Thoracic aorta (tissue), 2 donors: ENCODE results near the gene CENPP. TPM values are rescaled to one million over a fixed set of nuclear protein-coding genes. Genes with fewer than 3 reads are reported as not detected.
A peak's percentile ranks its signal among the peaks of the same experiment; 100 is the strongest.

Experiments
- ATAC-seq: fragments of 150-250 bp; one replicate; pipeline ENCODE4 v1.8.0; 2017; ENCODE audit warnings: low read depth; ENCODE audit not compliant: insufficient number of reproducible peaks, low FRiP score
- DNase-seq: peaks from one replicate; pipeline ENCODE4 v3.0.0-alpha.2; 2020; ENCODE audit warnings: low spot score
- H3K27ac ChIP-seq, 2 donors: fragments of 200-600 bp; sonication (generic); 1 replicate in 1 of 2; 2 replicates in 1 of 2; pipeline ENCODE4 v1.5.1; 2016; ENCODE audit warnings: mild to moderate bottlenecking in 2 of 2, moderate library complexity in 2 of 2
- H3K27me3 ChIP-seq: fragments of 200-600 bp; sonication (generic); replicated peaks from 2 replicates; pipeline ENCODE4 v1.6.0; 2016; ENCODE audit warnings: mild to moderate bottlenecking; ENCODE audit not compliant: insufficient read depth
- H3K36me3 ChIP-seq: fragments of 200-600 bp; sonication (generic); one replicate; pipeline ENCODE4 v1.5.1; 2016
- H3K4me1 ChIP-seq, 2 donors: fragments of 200-600 bp; sonication (generic); 1 replicate in 1 of 2; 2 replicates in 1 of 2; pipeline versions ENCODE4 v1.5.1 to v1.6.0; 2016; ENCODE audit warnings: low read depth in 2 of 2, mild to moderate bottlenecking in 1 of 2; ENCODE audit not compliant: control insufficient read depth in 1 of 2
- H3K4me3 ChIP-seq: fragments of 200-600 bp; sonication (generic); 2 replicates; pipeline ENCODE4 v1.5.1; 2016; ENCODE audit warnings: mild to moderate bottlenecking
- H3K9me3 ChIP-seq: fragments of 200-600 bp; sonication (generic); 2 replicates; pipeline ENCODE4 v1.5.1; 2016
- total RNA-seq, 2 donors: library from RNA; depleted of rRNA; stranded (reverse); fragments of >200 nt; gene quantifications; one replicate each; pipeline versions ENCODE4 v1.1.0 to v1.2.3, GENCODE V29; 2016
- TF ChIP-seq, protein P1 (sequence below): fragments of 200-600 bp; sonication (generic); IDR thresholded peaks from one replicate; pipeline ENCODE4 v1.5.1; 2019; ENCODE audit warnings: antibody characterized with exemption

The CENPP gene
- total RNA-seq, 2 donors from 2014 or later: 3.8 to 13.6 TPM

DNA sequence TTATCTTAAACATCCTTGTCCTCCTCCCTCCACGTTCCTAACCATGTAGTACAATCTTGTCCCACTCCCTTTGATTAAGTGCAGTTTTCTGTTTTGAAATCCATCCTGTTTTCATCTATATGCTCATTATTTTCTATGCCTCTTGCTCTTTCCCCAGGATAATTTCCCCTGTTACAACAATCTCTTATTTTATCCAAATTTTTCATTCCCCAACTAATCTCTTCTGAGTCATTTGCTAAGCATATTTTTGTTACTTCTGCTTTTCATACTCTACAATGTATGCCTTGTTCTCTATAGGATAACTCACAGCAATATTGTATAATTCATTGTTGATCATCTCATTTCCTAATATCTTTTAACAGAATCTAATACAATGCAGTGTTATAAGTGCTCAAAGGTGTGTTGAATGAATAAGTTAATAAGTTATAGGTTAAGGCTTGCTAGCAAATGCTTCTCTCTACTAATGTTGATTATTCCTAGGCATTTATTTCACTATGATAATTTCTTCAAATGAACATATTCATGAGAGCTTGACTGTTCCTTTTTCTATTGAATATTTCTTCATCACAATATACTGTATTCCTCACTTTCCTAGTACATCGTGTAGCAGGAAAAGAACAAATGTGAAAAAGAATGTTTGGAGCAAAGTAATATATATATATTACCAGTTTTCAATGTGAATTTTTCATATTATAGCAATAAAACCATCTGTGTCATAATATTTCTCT, 97.0 kb downstream of the CENPP start:
- Histone ChIP-seq H3K27me3 (no peaks in the 10 kb centered on the region), H3K9me3 (no peaks in the 10 kb centered on the region), H3K36me3 (no peaks in the 10 kb centered on the region), H3K4me3 (peak overlapping the region; percentile 71), H3K27ac (peak overlapping the region in 1 of 2 donors; percentile 37), H3K4me1 (peaks cover 7 to 56% of the 10 kb centered on the region in 2 donors)
- TF ChIP-seq, protein P1, sequence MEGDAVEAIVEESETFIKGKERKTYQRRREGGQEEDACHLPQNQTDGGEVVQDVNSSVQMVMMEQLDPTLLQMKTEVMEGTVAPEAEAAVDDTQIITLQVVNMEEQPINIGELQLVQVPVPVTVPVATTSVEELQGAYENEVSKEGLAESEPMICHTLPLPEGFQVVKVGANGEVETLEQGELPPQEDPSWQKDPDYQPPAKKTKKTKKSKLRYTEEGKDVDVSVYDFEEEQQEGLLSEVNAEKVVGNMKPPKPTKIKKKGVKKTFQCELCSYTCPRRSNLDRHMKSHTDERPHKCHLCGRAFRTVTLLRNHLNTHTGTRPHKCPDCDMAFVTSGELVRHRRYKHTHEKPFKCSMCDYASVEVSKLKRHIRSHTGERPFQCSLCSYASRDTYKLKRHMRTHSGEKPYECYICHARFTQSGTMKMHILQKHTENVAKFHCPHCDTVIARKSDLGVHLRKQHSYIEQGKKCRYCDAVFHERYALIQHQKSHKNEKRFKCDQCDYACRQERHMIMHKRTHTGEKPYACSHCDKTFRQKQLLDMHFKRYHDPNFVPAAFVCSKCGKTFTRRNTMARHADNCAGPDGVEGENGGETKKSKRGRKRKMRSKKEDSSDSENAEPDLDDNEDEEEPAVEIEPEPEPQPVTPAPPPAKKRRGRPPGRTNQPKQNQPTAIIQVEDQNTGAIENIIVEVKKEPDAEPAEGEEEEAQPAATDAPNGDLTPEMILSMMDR: no peak
- ATAC-seq (no peak), DNase-seq (no peak)

- ATAC-seq: no peak
- TF ChIP-seq, protein P1: no peak
Measured at GRCh38 chr9:92423612-92424011, 97.9 kb downstream of the CENPP start.

DNA sequence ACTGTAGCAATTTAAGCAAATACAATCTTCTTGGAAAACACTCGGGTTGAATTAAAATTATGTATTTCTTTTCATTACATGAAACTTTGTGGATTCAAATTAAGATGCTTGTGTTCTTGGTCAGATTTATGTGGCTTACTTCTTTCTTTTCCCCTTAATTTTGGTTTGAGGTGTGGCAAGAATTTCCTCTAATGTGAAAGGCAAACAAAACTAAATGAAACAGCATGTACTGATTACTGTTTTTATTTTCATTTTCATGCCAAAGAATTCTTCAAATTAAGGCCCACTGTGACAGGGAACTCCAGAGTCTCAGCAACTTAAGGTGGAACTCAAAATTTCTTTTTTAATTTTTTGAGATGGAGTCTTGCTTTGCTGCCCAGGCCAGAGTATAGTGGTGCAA, 98.6 kb downstream of the CENPP start, which contains the start of gene OMD:
Gene OMD (minus strand): TSS at position 132 of the 400 bp plus-strand sequence. CDS start 6,913 bp downstream, outside the sequence.
- no peaks in the 10 kb centered on the region for H3K9me3 ChIP-seq
- H3K4me3 ChIP-seq: peak within 1 kb of the TSS; percentile 71
- H3K36me3 ChIP-seq: no peaks in the 10 kb centered on the region
- ATAC-seq: no peak
- no peaks in the 10 kb centered on the region for H3K27me3 ChIP-seq
- H3K4me1 ChIP-seq: peaks cover 7 to 46% of the 10 kb centered on the region in 2 donors
- TF ChIP-seq, protein P1: no peak
- no peak for DNase-seq
- peak within 1 kb of the TSS; percentile 37 to 65 for H3K27ac ChIP-seq

More at GRCh38 chr9:92423612-92424011, 97.9 kb downstream of the CENPP start:
- DNase-seq: no peak
- no peaks in the 10 kb centered on the region for H3K36me3 ChIP-seq
- peak overlapping the region; percentile 37 to 65 for H3K27ac ChIP-seq
- H3K4me1 ChIP-seq: peaks cover 7 to 50% of the 10 kb centered on the region in 2 donors
- no peaks in the 10 kb centered on the region for H3K27me3 ChIP-seq
- no peaks in the 10 kb centered on the region for H3K9me3 ChIP-seq
- H3K4me3 ChIP-seq: peak overlapping the region; percentile 71

DNA sequence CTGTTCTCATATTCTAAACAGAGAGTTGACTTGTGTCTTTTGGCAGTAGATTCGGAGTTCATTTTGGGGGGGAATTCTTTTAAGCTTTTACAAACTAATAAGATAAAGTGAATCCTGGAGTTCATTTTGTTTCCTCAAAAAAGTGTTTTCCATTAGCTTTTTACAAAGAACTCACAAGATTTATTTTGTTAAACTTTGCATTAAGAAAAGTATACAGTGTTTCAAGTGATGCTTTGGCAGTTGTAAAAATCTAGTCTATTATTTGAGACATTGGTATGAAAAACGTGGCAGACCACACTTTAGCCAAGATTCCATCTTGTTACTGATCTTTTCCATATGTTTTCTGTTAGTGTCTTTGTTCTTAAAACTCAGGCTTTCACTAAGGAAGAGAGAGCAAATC, 99.7 kb downstream of the CENPP start:
- TF ChIP-seq, protein P1: no peak
- Histone ChIP-seq H3K4me1 (peaks cover 7 to 45% of the 10 kb centered on the region in 2 donors), H3K36me3 (no peaks in the 10 kb centered on the region), H3K27ac (peak overlapping the region; percentile 37 to 65), H3K9me3 (no peaks in the 10 kb centered on the region), H3K4me3 (no peak overlapping the region), H3K27me3 (no peaks in the 10 kb centered on the region)
- DNase-seq (no peak), ATAC-seq (no peak)

DNA sequence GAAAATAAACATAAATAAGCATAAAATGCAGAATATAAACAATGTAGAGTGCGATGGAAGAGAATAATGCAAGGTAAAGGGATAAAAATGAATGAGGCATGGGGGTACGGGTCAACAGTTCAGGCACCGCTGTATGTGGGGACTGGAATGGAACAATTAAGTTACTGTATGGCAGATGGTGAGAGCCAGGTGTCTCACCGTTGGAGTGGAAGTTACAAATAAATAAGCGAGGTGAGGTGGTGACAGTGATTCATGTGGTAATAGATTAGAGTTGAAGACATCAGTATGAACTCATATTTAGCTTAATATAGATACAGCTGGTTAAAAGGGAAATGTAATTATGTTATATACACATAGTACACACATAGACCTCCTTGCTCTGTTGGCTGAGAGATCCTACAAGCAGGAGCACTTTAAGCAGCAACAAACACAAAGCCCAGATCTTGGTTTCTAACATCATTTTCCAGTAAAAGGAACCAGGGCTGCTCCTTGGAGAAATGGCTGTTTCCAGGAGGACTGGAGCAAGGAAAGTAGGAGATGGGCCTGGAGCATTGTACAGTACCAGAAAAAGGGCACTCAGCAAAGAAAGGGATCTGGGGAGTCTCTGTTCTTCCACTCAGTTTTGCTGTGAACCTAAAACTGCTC, 100.9 kb downstream of the CENPP start:
- ATAC-seq (no peak), DNase-seq (no peak)
- TF ChIP-seq, protein P1: no peak
- no peaks in the 10 kb centered on the region for H3K9me3 ChIP-seq
- H3K27me3 ChIP-seq: no peaks in the 10 kb centered on the region
- H3K4me3 ChIP-seq: no peak overlapping the region
- peaks cover 7 to 34% of the 10 kb centered on the region in 2 donors for H3K4me1 ChIP-seq
- no peaks in the 10 kb centered on the region for H3K36me3 ChIP-seq
- peak overlapping the region in 1 of 2 donors; percentile 13 for H3K27ac ChIP-seq
